Measurements from ENCODE around the gene CADM2.

DNA sequence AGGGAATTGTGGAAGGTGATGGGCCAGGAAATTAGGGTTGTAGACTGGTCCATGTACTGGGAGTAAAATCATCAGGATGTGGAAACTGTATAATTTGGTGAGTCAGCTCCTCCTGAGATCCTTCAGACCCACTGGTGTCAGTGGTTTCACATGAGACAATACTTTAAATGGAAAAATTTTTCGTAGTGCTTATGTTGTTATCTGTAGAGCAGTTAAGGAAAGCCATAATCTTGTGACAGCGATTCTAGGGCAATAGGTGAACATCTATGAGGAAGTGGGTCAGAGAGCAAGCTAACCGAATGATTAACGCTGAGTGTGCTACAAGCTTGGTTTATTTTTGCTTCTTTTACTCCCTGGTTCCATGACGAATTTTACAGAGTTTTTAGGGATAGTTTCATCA is 200.6 kb downstream of the CADM2 start:
- TF ChIP-seq, protein P1, sequence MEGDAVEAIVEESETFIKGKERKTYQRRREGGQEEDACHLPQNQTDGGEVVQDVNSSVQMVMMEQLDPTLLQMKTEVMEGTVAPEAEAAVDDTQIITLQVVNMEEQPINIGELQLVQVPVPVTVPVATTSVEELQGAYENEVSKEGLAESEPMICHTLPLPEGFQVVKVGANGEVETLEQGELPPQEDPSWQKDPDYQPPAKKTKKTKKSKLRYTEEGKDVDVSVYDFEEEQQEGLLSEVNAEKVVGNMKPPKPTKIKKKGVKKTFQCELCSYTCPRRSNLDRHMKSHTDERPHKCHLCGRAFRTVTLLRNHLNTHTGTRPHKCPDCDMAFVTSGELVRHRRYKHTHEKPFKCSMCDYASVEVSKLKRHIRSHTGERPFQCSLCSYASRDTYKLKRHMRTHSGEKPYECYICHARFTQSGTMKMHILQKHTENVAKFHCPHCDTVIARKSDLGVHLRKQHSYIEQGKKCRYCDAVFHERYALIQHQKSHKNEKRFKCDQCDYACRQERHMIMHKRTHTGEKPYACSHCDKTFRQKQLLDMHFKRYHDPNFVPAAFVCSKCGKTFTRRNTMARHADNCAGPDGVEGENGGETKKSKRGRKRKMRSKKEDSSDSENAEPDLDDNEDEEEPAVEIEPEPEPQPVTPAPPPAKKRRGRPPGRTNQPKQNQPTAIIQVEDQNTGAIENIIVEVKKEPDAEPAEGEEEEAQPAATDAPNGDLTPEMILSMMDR (IDR thresholded peaks at IDR 0.05), result no peak
- TF ChIP-seq POLR2AphosphoS5 (IDR thresholded peaks at IDR 0.05), result no peak
